Posterior cingulate gyrus (tissue), 11 donors: Measurements from ENCODE around the gene XRN2.

Source experiments
- DNase-seq, 10 donors: peaks; one replicate each; pipeline versions ENCODE4 v3.0.0 to v3.0.0-alpha.2; 2020 to 2021; ENCODE audit warnings: mixed read lengths in 3 of 10
- intact Hi-C: fragments of 100-400 bp; cut with DNase I; formaldehyde crosslinking; loops from one replicate; pipeline ENCODE4 v1.15.1; 2023

The XRN2 gene

DNA sequence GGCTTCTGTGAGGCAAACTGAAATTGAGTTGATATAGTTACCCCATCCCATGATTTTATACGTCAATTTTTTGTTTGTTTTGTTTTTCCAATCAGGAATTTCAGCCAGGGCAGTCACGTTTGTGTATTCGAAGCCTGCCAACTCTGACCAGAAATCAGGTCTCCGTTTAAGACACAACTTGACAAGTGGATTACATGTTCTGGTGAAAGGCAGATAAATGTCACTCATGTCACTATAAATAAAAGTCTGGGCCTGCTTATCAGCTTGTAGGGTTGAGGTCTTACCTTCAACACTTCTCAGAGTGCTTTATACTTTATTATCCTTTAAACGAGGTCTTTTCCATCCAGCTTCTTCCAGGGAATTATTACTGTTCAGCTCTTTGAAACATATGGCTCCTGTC is 8.4 kb upstream of the XRN2 start:
- intact Hi-C loops, result no loop called here
- no peak for DNase-seq

DNA sequence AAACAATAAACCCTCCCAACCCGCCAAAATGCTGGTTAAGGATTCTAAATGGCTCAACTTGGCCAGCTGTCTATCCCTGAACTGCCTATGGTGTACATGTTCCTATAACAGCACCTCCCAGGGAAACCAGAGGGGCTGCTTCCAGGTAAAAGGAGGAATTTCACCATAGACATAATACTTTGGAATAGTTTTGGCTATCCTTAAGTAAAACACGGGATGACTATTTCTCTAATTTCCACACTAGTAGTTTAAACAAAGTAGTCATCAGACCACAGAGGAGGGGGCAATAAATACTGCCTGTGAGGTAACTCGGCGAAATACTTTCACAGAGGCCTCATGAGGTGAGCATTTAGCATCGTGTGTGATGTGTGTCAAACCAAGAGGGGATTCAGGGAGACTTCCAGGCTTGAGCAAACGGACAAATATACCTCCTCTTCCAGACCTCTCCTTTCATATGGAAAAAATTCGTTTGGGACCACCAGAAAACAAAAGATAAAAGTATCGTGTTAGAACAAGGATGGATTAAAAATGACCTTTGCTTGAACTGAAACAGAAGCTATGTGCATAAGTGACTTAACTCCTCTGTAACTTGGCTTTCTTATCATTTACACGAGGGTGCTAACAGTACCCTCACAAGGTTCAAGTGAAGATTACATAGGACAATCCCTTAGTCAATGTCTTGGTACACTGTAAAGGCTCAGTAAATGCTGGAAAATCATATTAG is 1.0 kb upstream of the XRN2 start:
- intact Hi-C loops, result loop anchor here (5.0 to 10.0 kb wide), 2 partner anchors 65 to 203 kb away; no protein-coding TSS in a partner anchor

DNA sequence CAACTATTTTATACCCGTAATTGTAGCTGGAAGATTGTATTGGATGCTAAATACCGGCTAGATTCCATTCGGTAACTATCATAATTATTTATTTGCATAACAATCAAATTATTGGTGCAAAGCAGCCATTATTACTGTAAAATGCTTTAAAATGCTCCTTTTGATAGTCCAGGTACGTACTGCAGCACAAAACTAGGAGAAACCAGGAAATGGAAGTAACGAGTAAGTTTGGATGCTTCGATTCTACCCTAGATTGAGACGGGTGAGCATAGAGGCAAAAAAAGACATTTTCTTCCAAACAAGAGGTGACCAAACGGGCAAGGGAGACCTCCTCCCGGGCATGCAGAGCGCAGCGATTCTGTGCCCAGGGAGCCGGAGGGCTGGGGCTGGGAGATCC is 469 bp upstream of the XRN2 start:
- no peak for DNase-seq
- intact Hi-C loops, result loop anchor here (5.0 to 10.0 kb wide), 2 partner anchors 65 to 202 kb away; no protein-coding TSS in a partner anchor

More for the DNA sequence above, 1.0 kb upstream of the XRN2 start:
- DNase-seq, result no peak

DNA sequence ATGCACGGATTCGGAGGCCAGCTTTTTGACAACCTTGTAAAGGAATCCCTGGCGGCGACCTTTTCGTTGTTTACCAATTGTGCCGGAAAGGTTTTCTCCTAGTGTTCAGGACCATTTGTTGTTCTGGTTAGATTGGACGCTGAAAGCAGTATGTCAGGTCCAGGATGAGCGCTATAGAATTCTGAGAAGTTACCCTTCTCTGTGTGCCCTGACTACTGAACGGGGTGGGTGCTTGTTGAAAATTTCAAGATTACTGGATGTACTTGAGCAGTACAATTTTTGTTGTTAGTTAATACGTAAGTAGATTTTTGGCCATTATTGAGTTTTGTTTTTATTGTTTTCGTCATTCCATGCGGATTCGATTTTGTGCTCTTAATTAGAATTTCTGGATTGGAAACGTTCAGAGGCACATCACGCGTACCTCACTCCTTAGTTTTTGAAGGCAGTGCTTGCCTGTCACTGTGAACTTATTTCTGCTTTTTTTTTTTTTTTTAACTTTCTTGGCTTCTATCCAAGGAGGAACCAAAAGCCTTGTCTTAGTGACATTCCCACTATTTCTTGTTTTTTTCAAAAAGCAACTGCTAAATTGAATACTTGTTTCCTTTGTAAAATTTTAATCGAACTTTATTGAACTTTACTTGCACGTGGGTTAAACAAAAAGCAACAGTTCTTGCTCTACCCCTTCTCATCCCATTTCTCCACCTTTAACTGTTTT is 898 bp downstream of the XRN2 start:
- intact Hi-C loops, result loop anchor here (5.0 to 10.0 kb wide), 2 partner anchors 67 to 201 kb away; no protein-coding TSS in a partner anchor

DNA sequence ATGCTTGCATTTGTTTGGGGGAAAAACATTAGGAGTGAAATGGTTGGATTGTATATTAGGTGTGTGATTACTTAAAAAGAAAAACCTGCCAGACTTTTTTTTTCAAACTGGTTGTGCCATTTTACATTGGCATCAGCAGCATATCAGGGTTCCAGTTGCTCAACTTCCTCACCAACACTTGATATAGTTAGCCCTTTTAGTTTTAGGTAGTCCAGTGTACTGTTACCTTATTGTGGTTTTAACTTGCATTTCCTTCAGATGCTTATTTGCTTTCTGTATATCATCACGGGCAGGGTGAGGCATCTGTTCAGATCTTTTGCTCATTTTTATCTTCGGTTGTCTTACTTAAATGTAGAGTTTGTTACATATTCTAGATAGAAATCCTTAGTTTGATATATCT is 5.2 kb downstream of the XRN2 start:
- DNase-seq, result no peak
- intact Hi-C loops, result loop anchor here (10.0 kb wide), 1 partner anchor 196 kb away; no protein-coding TSS in a partner anchor

More for the DNA sequence above, 898 bp downstream of the XRN2 start:
- DNase-seq, result no peak

DNA sequence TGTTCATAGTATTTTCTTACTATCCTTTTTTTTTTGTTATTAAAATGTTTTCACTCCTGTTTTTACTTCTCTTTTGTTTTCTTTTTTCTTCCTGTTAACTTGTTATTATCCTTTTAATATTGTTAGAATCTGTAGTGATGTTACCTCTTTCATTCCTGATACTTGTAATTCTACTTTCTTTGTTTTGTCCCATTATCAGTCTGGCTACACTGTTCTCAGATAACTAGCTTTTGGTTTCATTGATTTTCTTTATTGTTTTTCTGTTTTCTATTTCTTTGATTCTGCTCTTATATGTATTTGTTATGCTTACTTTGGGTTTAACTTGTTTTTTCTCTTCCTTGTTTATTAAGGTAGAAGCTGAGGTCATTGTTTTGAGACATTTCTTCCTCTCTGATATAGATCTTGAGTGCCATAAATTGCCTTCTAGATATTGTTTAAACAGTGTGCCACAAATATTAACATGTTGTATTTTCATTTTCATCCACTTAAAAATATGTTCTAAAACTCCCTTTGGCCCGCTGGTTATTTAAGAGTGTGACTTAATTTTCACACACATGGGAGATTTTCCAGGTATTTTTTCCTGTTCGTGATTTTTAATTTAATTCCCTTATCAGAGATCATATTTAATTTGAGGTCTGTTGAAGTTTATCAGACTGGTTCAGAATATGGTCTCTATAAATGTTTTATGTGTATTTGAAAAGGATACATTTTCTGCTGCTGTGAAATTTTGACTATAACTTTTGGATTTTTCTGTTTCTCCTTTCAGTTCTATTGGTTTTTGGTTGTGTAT is 6.7 kb downstream of the XRN2 start:
- DNase-seq, result no peak
- intact Hi-C loops, result loop anchor here (10.0 kb wide), 1 partner anchor 195 kb away; no protein-coding TSS in a partner anchor

DNA sequence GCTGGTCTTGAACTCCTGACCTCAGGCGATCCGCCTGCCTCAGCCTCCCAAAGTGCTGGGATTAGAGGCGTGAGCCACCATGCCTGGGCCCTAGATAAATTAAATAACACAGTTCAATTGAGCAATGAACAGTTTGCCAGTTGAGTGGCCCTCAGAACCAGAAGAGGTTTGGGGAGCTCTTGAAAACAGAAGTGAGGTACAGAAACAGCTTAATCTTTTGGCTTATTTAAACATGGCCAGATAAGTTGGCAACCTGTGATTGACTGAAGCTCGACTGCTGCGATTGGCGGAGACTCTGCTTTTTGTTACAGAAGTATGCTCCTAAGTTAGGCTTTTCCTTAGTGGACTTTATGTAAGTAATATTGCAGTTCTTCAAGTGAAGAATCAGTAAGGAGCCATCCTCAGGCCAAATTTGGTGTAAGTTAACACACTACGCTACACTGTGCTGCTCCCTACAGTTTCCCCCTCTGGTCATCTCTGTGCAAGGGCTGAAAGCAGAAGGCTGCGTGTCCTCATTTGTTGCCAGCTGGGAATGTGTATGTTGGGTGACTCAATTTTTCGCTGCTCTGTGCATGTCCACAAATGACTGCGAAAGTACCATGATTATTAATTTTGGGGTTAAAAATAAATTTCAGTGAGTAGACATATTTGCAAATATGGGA is 9.8 kb downstream of the XRN2 start:
- intact Hi-C loops, result no loop called here
- DNase-seq, result no peak

DNA sequence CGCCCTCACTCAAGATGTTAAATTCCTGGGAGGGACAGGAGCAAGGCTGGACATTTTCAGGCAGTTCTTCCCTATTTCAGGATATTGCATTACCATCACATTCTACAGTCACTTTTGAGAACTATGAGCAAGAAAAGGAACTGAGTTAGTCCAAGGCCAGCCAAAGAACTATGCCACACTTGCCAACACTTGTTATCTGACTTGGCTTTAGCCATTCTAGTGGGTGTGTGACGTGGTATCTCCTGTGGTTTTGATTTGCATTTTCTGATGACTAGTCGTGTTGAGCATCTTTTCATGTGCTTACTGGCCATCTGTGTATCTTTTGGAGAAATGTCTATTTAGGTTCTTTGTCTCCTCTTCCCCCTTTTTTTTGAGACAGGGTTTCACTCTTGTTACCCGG is 12.0 kb downstream of the XRN2 start:
- no peak for DNase-seq
- intact Hi-C loops, result no loop called here

DNA sequence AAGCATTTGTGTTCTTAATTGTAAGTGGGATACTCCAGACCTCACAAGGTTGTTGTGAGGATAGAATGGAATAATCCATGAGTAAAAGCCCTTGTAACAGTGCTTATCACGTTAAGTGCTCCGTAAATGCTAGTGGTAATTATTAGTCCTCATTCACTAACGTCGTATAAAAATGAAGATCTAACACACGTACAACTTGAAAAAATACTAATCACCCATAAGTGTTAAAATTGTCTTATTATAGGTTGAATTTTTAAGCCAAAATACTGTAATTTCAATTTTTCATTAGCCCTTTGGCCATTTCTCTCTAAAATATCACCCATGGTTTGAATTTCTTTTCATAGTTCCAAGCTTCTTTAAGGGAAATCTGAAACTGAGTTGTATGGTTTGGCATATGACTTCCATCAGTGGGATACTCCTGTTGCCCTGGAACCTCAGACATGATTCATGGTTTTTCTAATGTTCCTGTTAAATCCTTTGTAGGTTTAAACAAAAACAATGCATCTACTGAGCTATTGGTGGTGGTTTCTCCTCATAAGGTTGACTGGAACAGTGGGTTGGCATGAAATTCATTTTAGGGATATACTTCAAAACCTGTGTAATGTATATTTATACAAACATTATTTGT is 19.1 kb downstream of the XRN2 start:
- DNase-seq, result no peak
- intact Hi-C loops, result no loop called here

DNA sequence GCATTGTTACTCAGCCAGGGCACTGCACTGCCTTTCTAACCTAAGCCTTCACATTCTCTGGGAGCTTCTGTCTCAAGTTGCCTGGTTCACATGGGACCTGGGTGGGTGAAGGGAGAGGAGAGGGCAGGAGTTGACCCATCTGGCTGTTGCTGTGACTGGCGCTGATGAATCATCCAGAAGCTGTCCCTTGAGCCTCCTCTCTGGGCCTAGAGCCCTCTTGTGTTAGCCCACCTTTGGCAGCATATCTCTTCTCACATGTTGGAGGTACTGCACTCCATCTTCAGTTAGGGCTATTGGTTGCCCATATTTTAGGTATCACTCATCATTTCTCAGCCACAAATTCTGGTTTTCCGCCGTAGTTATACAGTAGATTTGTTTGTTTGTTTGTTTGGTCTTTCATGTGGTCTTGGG is 19.8 kb downstream of the XRN2 start:
- intact Hi-C loops, result no loop called here
- DNase-seq, result no peak

DNA sequence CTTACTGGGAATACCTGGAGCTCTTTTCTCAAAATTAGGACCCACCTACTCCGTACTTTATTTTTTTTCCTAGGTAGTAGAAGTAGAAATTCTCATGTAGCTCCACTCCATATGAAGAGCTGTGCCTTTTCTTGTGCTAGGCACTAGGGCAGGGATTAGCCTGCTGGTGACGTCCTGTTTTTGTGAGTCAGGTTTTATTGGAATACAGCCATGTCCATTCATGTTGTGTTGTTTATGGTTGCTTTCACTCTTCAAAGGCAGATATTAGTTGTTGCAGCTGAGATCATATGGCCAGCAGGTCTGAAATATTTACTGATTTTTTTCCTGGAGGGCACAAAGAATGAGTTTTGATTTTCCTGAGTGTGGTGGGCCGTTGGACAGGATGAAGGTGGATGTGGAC is 20.5 kb downstream of the XRN2 start:
- intact Hi-C loops, result no loop called here
- no peak for DNase-seq

DNA sequence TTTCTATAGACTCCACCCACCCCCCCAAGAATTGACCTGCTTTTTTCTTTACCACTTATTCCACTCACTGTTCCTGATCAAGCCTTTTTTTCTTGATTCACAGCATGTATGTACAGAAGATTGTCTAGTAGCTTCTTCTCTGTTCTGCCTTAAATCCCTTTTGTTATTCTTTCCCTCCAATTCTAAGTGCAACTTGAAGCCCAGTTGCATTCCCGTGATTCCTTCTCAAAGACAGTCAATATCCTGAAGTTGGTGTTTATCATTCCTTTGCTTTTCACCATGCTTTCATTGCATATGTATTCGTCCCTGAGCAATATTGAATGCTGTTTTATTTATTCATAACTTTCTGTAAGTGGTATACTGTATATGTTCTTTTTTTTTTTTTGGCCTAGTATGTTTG is 21.0 kb downstream of the XRN2 start:
- DNase-seq, result no peak
- intact Hi-C loops, result no loop called here

DNA sequence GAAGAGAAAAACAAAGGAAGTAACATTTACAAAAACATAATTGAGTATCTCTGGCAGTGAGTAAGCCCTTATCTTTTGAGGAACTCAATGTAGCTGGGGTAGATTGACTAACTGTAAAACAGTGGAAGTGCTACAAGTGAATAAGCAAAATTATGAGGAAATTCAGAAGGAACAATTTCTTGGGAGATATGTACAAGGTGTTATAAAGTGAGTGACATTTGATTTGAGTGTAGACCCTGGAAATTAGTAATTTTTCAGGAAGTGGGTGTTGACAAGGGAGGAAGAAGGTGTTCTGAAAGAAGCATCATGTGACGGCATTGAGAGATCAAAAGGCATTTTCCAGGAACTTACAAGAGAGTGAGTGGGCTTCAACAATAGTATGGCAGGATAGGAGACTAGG is 22.2 kb downstream of the XRN2 start:
- intact Hi-C loops, result no loop called here
- no peak for DNase-seq

DNA sequence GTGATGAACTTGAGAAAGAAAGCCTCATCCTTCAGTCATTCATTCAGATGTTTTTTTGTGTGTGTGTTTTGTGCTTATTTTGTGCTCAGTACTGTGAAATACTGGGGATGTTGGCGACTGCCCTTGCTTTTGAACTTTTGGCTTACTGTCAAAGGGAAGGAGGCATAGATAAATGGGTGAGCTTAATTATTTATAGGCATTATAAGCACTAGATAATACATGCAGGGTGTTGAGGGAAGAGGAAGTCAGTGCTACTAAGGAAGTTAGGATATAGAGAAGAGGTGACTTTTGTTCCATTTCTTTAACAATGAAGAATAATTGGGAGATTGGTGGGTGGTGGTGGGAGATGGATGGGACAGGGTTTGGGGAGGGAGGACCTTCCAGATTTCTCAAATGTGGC is 23.6 kb downstream of the XRN2 start:
- DNase-seq, result no peak
- intact Hi-C loops, result no loop called here

DNA sequence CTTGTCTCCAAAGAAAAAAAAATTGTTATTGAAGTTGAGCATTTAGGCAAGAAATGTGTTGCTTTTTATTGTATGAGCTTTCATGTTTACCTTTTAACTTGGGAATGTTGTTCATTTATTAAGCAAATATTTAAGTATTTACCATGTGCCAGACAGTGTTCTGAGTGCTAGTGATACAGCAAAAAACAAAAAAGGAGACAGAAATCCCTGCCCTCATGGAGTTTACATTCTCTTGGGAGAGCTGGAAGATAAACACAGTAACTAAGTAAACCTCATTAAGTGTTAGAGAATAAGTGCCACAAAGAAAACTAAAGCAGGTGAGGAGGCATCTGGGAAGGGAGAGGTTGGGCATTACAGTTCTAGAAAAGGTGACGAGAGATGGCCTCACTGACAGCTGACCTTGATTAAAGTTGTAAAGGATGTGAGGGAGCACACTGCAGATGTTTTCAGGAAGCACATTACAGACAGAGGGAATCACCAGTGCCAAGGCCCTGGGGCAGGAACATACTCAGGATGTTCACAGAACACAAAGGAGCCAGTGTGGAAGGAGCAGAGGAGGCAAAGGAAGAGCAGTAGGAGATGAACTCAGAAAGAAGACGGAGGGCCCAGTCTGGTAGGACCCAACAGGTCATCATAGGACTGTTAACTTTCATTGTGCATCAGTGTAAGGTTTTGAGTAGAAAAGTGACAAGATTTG is 33.5 kb downstream of the XRN2 start:
- no peak for DNase-seq
- intact Hi-C loops, result no loop called here

DNA sequence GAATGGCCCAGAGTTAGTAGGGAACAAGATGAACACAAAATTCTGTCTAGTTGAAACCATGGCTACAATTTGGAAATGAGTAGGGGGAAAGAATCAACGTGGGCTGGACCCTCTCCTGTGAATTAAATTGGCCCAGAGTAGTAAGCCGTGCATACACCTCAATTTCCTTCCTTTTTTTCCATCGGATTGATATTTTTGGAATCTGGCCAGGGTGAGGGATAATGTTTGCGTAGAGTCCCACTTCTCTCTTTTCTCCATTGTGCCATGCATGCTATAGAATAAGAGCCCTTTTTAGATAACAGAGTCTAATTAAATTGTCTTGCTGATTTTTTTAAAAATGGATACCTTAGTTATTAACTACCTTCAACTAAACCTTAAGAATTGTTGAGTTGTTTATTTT is 35.2 kb downstream of the XRN2 start:
- DNase-seq, result no peak
- intact Hi-C loops, result no loop called here

DNA sequence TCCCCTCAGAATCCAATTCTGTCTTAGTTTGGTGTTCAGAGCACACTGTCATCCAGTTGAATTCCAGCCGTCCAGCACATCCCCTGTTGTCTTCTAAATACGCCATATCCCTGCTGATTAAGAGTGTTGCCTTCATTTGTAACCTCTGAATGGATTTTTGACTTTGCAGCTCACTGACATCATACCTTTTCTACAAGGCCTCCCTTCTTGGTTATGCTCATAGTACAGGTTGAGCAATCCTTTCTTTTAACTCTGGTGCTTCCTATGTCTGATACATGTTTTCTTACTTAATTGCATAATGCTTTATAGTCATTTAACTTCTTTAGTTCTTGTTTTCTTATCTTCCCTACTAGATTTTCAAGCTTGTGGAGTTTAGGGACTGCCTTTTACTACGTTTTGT is 36.4 kb downstream of the XRN2 start:
- DNase-seq, result no peak
- intact Hi-C loops, result no loop called here

DNA sequence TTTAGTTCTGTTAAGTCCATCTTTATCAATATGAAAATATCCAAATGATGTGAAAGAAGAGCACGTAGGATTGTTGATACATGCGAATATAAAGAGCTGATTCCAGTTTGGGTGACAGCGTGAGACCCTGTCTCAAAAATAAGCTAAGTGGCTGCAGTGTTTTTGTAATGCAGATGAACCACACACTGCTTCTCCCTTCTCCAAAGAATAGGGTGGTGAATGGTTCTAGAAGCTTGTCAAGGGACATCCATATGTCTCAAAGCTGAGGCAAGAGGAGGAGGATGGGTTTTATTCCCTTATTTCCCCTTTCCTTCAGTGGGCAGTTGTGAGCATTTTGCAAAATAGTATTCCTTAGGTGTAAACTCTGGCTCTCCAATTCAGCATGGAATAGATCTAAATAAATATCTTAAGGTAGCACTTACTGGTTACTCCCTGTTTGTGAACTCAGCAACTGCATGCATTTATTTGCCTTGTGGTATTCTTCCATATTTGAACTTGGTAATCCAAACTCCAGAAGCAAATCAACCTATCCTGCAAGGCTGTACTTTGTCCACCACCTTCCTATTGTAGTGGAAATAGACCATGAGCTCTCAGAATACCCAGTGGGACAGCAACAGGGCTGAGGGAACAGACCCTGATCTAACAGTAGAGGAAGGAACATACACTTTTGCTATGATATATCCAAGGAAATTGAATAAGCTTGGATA is 38.0 kb downstream of the XRN2 start:
- no peak for DNase-seq
- intact Hi-C loops, result no loop called here
